ENCODE results near the gene NUP210.

Gene NUP210

GRCh38 chr3:13429631-13430291 is 9.6 kb upstream of the NUP210 start:
- TF ChIP-seq POLR2AphosphoS5 (IDR thresholded peaks at IDR 0.05; ENCODE audit: low read depth, low read length) (no peak), TAF1 (IDR thresholded peaks at IDR 0.05; ENCODE audit: borderline replicate concordance, insufficient read depth, low read length) (no peak), SIN3A (IDR thresholded peaks at IDR 0.05; ENCODE audit: borderline replicate concordance, insufficient read depth, low read length) (no peak), REST (IDR thresholded peaks at IDR 0.05; ENCODE audit: insufficient read depth in 1 of 2, low read depth in 2 of 2, low read length in 2 of 2) (no peak), FOXP2 (optimal IDR thresholded peaks at IDR 0.05; ENCODE audit: borderline replicate concordance, extremely low read depth, extremely low read length, insufficient read depth) (no peak)

GRCh38 chr3:13427662-13428603 is 7.8 kb upstream of the NUP210 start:
- TF ChIP-seq REST (IDR thresholded peaks at IDR 0.05; ENCODE audit: insufficient read depth in 1 of 2, low read depth in 2 of 2, low read length in 2 of 2), result no peak

GRCh38 chr3:13426591-13426990 is 6.5 kb upstream of the NUP210 start:
- TF ChIP-seq SIN3A (IDR thresholded peaks at IDR 0.05; ENCODE audit: borderline replicate concordance, insufficient read depth, low read length) (no peak), FOXP2 (optimal IDR thresholded peaks at IDR 0.05; ENCODE audit: borderline replicate concordance, extremely low read depth, extremely low read length, insufficient read depth) (no peak), REST (IDR thresholded peaks at IDR 0.05; ENCODE audit: insufficient read depth in 1 of 2, low read depth in 2 of 2, low read length in 2 of 2) (no peak), POLR2AphosphoS5 (IDR thresholded peaks at IDR 0.05; ENCODE audit: low read depth, low read length) (no peak), TAF1 (IDR thresholded peaks at IDR 0.05; ENCODE audit: borderline replicate concordance, insufficient read depth, low read length) (no peak)

GRCh38 chr3:13425689-13426088 is 5.6 kb upstream of the NUP210 start:
- no peak for TF ChIP-seq SIN3A (IDR thresholded peaks at IDR 0.05; ENCODE audit: borderline replicate concordance, insufficient read depth, low read length)
- TF ChIP-seq TAF1 (IDR thresholded peaks at IDR 0.05; ENCODE audit: borderline replicate concordance, insufficient read depth, low read length), result no peak
- no peak for TF ChIP-seq FOXP2 (optimal IDR thresholded peaks at IDR 0.05; ENCODE audit: borderline replicate concordance, extremely low read depth, extremely low read length, insufficient read depth)
- no peak for TF ChIP-seq REST (IDR thresholded peaks at IDR 0.05; ENCODE audit: insufficient read depth in 1 of 2, low read depth in 2 of 2, low read length in 2 of 2)
- no peak for TF ChIP-seq POLR2AphosphoS5 (IDR thresholded peaks at IDR 0.05; ENCODE audit: low read depth, low read length)

Data from PFSK-1 (cell line).